Thyroid gland (tissue), 4 donors: Measurements from ENCODE around the gene MYZAP.

Source experiments
- CTCF ChIP-seq, 6 experiments: fragments of 200-600 bp in 3 of 6; fragments of 450-650 bp in 3 of 6; sonication (generic) in 3 of 6; IDR thresholded peaks; one replicate each; pipeline ENCODE4 v1.5.1; 2016 to 2019; ENCODE audit warnings: antibody characterized with exemption in 6 of 6, mild to moderate bottlenecking in 2 of 6, inconsistent platforms in 1 of 6, moderate library complexity in 1 of 6
- POLR2A ChIP-seq, 2 donors: fragments of 450-650 bp; IDR thresholded peaks; one replicate each; pipeline ENCODE4 v1.6.1; 2017; ENCODE audit warnings: antibody characterized with exemption in 2 of 2, mild to moderate bottlenecking in 2 of 2, moderate library complexity in 1 of 2

- TF ChIP-seq CTCF (IDR thresholded peaks at IDR 0.05) (no peak), POLR2A (IDR thresholded peaks at IDR 0.05) (no peak)
These were observed 9.6 kb upstream of the MYZAP start for GRCh38 chr15:57582090-57582489.
